Epidermal melanocyte (primary cell): ENCODE data around the gene CD38.
"Not testable (repeated sequence)": the region's sequence is repeated elsewhere in the genome, so short reads cannot be mapped to it uniquely, and the experiment has no call there.

Experiments
- DNase-seq: peaks from one replicate; pipeline ENCODE4 v3.0.0; 2011; ENCODE audit warnings: low spot score; ENCODE audit not compliant: insufficient read length

CD38 gene

DNA sequence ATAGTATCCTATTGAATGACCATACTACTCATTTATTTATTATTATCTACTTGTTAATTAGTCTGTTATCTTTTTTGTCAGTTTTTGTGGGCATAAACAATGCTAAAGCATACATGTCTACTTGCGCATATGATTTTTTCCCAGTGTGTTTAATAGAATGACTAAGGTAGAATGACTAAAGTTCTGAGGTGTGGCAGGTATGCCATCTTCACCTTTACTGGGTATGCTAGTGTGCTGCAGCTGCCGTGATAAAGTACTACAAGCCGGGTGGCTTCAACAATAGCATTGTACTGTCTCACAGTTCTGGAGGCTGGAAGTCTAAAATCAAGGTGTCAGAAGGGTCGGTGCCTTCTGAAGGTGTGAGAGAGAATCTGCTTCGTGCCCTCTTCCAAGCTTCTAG, 19.2 kb downstream of the CD38 start:
- DNase-seq = no peak

DNA sequence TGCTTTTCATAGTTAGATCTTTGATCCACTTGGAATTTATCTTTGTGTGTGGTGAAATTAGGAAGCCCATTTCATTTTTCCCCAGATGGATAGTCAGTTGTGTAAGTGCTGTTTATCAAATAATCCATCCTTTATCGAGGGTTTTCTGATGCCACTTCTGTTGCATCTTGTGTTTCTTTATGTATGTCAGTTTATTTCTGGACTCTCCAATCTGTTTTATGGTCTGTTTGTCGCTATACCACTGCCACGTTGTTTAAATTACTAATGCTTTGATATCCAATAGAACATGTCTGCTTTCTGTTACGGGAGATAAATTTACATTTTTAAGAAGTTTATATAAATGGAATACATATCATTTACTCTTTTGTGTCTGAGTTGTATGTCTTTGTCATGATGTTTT, 21.0 kb downstream of the CD38 start:
- no peak for DNase-seq

DNA sequence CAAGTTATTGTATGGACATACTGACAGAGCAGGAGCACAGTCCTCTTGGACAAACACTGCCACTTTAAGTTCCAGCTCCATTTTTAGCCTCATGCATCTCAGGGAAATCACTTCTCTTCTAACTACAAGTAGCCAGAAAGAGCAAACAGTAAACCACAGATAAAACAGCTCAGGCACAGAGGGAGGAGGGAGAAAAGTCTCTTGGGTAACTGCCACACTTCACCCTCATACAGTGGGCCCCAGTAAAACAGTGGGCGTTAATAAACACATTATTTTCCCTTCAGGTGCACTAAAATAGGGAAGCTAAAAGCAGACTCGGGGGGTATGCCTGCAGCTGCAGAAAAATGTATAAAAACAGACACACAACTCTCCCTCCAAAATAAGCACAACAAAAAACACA, 21.6 kb downstream of the CD38 start:
- DNase-seq = no peak

- not testable (repeated sequence) for DNase-seq
Measured at GRCh38 chr4:15802497-15802896, 24.4 kb downstream of the CD38 start.

DNA sequence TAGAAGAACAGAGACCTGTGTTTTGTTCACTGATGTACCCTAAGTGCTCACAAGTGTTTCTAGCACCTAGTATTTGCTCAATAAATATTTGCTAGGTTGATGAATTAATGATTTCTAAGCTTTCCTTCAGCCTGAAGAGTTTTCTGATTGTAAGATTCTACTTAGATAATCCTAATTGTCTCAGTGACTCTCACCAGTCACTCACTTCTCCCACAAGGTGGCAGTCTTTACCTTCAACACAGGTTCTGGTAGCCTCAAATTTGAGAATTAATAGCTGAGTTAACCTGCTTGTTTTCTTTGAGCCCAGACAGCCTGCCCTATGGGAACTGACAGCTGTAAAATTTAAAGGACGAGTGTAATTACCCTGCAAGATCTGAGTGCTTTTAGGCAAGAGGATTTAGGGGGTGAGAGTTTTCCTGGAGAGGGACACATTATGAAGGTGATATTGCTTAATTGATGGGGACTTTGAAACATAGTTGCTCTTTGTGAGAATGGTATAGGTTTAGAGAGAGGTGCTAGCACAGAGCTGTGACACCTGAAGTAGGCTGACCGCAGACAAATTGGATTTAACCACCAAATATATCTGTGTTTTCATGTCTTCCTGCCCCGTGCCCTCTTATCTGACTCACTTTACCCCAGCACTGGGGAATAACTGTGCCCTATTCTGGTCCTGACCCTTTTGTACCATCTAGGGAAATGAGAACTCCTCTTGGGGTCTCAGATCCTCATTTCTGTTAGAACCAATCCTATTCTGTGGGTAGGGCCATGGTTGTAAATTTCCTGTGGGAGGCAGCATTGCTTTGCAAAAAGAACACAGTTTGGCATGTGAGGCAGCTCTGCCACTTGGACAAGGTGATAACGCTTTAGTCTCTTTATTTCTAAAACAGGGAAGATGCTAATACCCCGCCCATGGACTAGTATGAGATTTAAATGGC, 27.7 kb downstream of the CD38 start:
- DNase-seq = peak; percentile 36

DNA sequence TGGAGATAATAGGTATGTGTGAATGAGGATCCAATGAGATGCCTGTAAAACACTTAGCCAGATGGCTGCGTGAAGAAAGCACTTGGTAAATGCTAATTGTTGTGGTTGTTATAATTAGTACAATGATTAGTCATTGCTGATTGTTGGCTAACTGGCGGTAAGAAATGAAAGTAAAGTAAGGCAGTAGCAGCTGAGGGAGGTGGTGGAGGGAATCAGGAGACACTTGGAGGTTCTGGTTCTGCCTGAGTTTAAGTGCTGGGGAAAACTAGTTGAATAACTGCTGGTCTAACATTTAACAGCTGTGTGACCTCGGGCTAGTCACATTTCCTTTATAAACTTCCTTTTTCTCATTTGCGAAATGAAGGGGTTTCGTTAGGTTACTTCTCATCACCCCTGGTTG, 30.9 kb downstream of the CD38 start:
- DNase-seq = no peak

GRCh38 chr4:15809466-15809865, 31.3 kb downstream of the CD38 start:
- no peak for DNase-seq

DNA sequence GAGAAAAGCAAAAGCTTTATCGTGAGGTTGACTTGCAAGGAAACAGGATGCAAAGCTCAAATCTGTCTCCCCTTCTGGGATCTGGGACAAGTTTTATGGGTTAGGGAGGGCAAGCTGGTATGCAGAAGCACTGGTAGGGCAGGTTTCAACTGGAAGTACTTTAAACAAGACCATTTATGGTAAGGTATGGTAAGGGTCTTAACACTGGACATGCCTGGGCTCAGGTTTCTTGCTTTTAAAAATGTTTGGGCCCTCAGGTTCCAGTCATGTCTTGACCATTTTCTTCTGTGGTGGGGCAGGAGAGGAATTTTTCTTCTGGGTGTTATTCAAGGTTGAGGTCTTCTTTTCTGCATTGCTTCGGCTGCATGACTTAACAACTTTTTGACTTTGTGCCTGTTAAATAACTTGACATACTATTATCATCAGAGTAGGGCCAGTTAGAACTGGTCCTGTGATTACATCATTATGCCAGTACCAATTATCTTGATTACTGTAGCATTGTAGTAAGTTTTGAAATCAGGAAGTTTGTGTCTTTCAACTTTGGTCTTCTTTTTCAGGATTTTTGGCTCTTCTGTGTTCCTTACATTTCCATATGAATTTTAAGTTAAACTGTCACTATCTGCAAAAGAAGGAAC, 33.7 kb downstream of the CD38 start:
- no peak for DNase-seq

- DNase-seq = no peak
Measured at GRCh38 chr4:15832523-15833451, 54.7 kb downstream of the CD38 start.

- no peak for DNase-seq
Measured at GRCh38 chr4:15833801-15834200, 55.7 kb downstream of the CD38 start.

DNA sequence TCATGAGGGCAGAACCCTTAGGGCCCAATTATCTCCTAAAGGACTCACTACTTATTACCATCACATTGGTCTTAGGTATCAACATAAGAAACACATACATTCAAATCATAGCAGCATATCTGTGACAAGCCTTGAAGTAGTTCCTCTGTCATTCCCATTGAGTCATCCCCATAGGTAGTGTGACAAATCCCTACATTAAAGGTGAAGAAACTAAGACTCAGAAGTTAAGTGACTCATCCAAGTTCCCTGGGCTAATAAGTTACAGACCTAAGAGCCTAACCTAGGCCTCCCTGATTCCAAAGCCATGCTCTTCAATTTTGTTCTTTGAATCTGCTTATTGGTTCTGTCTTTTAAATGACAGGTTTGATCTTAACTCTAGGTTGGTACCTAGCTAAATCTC, 58.2 kb downstream of the CD38 start:
- DNase-seq = no peak

DNA sequence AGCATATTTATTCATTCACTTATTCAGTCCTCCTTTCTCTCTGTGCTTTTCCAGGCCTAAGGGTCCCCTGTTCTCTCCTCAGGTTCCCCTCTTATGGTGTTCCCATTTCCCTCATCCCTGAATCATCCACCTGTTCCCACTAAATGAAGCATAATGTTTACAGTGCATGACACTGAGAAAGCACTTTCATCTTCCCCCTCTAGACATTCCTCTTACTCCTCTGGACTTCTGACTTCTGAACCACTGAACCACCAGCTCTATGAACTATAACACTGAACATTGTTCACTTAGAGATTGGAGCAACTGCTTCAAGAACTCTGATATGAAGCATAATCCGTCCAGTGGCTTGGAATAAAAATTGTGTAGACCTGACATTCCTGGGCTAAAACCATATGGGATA, 59.5 kb downstream of the CD38 start:
- no peak for DNase-seq

DNA sequence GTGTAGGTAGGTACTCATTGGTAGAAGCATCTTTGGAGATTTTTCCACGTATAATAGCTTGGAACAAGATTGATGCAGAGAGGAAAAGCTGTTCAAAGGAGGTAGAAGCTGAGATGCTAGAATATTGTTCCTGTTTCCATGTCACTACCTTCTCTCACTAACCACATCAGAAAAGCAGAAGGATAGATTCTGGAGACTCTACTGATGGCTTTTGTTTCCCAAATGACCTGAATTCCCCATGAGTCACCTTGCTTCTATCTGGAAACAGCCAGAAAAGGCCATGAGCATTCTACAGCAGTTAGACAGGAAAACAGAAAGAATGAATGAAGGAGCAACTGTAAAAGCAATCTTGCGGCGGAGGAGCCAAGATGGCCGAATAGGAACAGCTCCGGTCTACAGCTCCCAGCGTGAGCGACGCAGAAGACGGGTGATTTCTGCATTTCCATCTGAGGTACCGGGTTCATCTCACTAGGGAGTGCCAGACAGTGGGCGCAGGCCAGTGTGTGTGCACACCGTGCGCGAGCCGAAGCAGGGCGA, 63.1 kb downstream of the CD38 start:
- not testable (repeated sequence) for DNase-seq

- DNase-seq = no peak
Measured at GRCh38 chr4:15847746-15848145, 69.6 kb downstream of the CD38 start.

DNA sequence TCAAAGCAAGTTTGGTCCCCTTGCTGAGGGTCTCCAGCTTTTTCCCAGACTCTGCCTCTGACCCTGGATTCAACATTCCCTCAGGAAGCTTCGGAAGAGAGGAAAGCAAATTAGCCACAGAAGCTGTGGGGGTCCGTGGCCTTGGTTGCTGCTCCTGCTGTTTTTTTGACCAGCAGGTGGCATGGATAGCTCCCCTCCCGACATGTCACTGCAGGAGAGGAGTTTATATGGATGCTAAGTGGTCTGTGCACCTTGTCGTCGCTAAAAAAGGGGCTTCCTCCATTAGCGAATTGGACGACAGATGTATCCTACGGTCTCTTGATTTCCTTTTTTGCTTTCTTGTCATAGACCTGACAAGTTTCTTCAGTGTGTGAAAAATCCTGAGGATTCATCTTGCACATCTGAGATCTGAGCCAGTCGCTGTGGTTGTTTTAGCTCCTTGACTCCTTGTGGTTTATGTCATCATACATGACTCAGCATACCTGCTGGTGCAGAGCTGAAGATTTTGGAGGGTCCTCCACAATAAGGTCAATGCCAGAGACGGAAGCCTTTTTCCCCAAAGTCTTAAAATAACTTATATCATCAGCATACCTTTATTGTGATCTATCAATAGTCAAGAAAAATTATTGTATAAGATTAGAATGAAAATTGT, 70.2 kb downstream of the CD38 start:
- no peak for DNase-seq

- no peak for DNase-seq
Measured at GRCh38 chr4:15851969-15852368, 73.8 kb downstream of the CD38 start.

- no peak for DNase-seq
Measured at GRCh38 chr4:15852524-15852923, 74.4 kb downstream of the CD38 start.

- DNase-seq = no peak
Measured at GRCh38 chr4:15853345-15853744, 75.2 kb downstream of the CD38 start.

- DNase-seq = no peak
Measured at GRCh38 chr4:15855804-15856475, 77.8 kb downstream of the CD38 start.

- DNase-seq = not testable (repeated sequence)
Measured at GRCh38 chr4:15861198-15861597, 83.1 kb downstream of the CD38 start.
